ENCODE data around the gene BRCC3. TPM values are rescaled to one million over a fixed set of nuclear protein-coding genes. Genes with fewer than 3 reads are reported as not detected.

The BRCC3 gene
- total and polyA plus RNA-seq, 2 donors (not counting 3 experiments of a cell fraction or from before 2014, with no cell fraction given), result 12.4 to 25.5 TPM

GRCh38 chrX:155026727-155027508 is 44.4 kb upstream of the BRCC3 start, which contains the start of gene FUNDC2:
Gene FUNDC2 (plus strand): TSS chrX:155026844. CDS start chrX:155026939, 95 bp downstream.
- Histone ChIP-seq H3K27ac (ENCODE audit: insufficient read depth, low read depth, low read length) (peak within 1 kb of the TSS; percentile 96), H3K27me3 (ENCODE audit: control insufficient read depth in 2 of 2, insufficient read depth in 2 of 2, low read length in 2 of 2) (peaks cover 2% of the 10 kb centered on the region in 2 experiments), H3K4me2 (ENCODE audit: insufficient read depth, low read length) (peak within 1 kb of the TSS; percentile 91), H3K9me1 (replicated peaks; ENCODE audit: control insufficient read depth, extremely low read depth, insufficient read depth, low read length) (no peaks in the 10 kb centered on the region), H3K36me3 (ENCODE audit: control insufficient read depth in 2 of 2, extremely low read depth in 1 of 2, insufficient read depth in 2 of 2, low read length in 2 of 2) (no peaks in the 10 kb centered on the region), H4K20me1 (replicated peaks; ENCODE audit: control insufficient read depth, extremely low read depth, insufficient read depth, low read length) (no peaks in the 10 kb centered on the region), H3K4me3 (replicated peaks in 1 of 3; ENCODE audit: insufficient read depth in 1 of 3, low read depth in 1 of 3, low read length in 3 of 3) (peak within 1 kb of the TSS; percentile 61 to 96 (median 82)), H3K4me1 (ENCODE audit: control insufficient read depth, extremely low read depth, insufficient read depth, low read length) (no peaks in the 10 kb centered on the region), H2AFZ (ENCODE audit: low read depth, low read length) (peak within 1 kb of the TSS; percentile 57), H3K79me2 (ENCODE audit: control insufficient read depth, insufficient read depth, low read length) (peaks cover 10% of the 10 kb centered on the region), H3K9me3 (replicated peaks; ENCODE audit: control insufficient read depth, insufficient read depth, low read length) (no peaks in the 10 kb centered on the region), H3K9ac (replicated peaks; ENCODE audit: extremely low read depth, insufficient read depth, low read length) (peak within 1 kb of the TSS; percentile 95)
- ChIA-PET POLR2A (no interaction called here), CTCF (interaction anchor here (0.6 to 1.5 kb wide), 9 partner anchors 9 to 190 kb away, joined by 3 to 8 read pairs (median 4); partner anchors contain the start of gene VBP1)
- no TSS peak for BruUV-seq (replicated peaks)
- intact Hi-C loops (cut with micrococcal nuclease), result loop anchor here (1.0 to 5.0 kb wide), 3 partner anchors 44 to 190 kb away; partner anchors contain the start of genes BRCC3, CMC4, MTCP1 and VBP1
- TF ChIP-seq POLR2A (IDR thresholded peaks at IDR 0.05; ENCODE audit: low read depth, low read length), result no peak
- TF ChIP-seq FOS (IDR thresholded peaks at IDR 0.05; ENCODE audit: borderline replicate concordance, insufficient read depth, low read length), result no peak
- no peak for TF ChIP-seq MYC (IDR thresholded peaks at IDR 0.05; ENCODE audit: low read depth, low read length)
- no peak for TF ChIP-seq JUN (IDR thresholded peaks at IDR 0.05; ENCODE audit: borderline replicate concordance, insufficient read depth, insufficient read length, low read depth)
- TF ChIP-seq GATA2 (IDR thresholded peaks at IDR 0.05; ENCODE audit: insufficient read depth, insufficient read length, low read depth, low read length), result no peak
- TF ChIP-seq MAX (IDR thresholded peaks at IDR 0.05; ENCODE audit: insufficient read depth, insufficient read length), result peak; percentile 67
- TF ChIP-seq POLR2AphosphoS5 (IDR thresholded peaks at IDR 0.05; ENCODE audit: insufficient read depth, low read depth, low read length), result peak; percentile 61
- no peak for TF ChIP-seq EZH2 (IDR thresholded peaks at IDR 0.05; ENCODE audit: borderline replicate concordance, low read depth, low read length, severe bottlenecking)
- FAIRE-seq (peak; percentile 94), DNase-seq (ENCODE audit: low read depth, low spot score) (peak; percentile 94)
- dilution Hi-C loops (cut with MboI; ENCODE audit: extremely low pct_ligation_motif_present, low sequenced_read_pairs), result no loop called here

All from endothelial cell of umbilical vein (primary cell).